ENCODE results near the gene NTRK2.

The NTRK2 gene

GRCh38 chr9:84781931-84782866 lies 112.7 kb downstream of the NTRK2 start:
- TF ChIP-seq CTCF (conservative IDR thresholded peaks at IDR 0.05; ENCODE audit: low read depth, low read length): no peak
- H3K4me3 ChIP-seq (ENCODE audit: low read depth, low read length): no peak overlapping the region
- no peak for DNase-seq (ENCODE audit: low read depth)

- no peak for TF ChIP-seq CTCF (conservative IDR thresholded peaks at IDR 0.05; ENCODE audit: low read depth, low read length)
- no peak for DNase-seq (ENCODE audit: low read depth)
- no peak overlapping the region for H3K4me3 ChIP-seq (ENCODE audit: low read depth, low read length)
Observed at GRCh38 chr9:84785792-84786547, 116.4 kb downstream of the NTRK2 start.

GRCh38 chr9:84788803-84789462 lies 119.4 kb downstream of the NTRK2 start:
- no peak for TF ChIP-seq CTCF (conservative IDR thresholded peaks at IDR 0.05; ENCODE audit: low read depth, low read length)
- DNase-seq (ENCODE audit: low read depth): no peak
- no peak overlapping the region for H3K4me3 ChIP-seq (ENCODE audit: low read depth, low read length)

- no peak for TF ChIP-seq CTCF (conservative IDR thresholded peaks at IDR 0.05; ENCODE audit: low read depth, low read length)
- DNase-seq (ENCODE audit: low read depth): no peak
- no peak overlapping the region for H3K4me3 ChIP-seq (ENCODE audit: low read depth, low read length)
Observed at GRCh38 chr9:84789463-84789830, 119.9 kb downstream of the NTRK2 start.

- no peak for TF ChIP-seq CTCF (conservative IDR thresholded peaks at IDR 0.05; ENCODE audit: low read depth, low read length)
- no peak overlapping the region for H3K4me3 ChIP-seq (ENCODE audit: low read depth, low read length)
- no peak for DNase-seq (ENCODE audit: low read depth)
Observed at GRCh38 chr9:84791643-84792042, 122.1 kb downstream of the NTRK2 start.

- H3K4me3 ChIP-seq (ENCODE audit: low read depth, low read length): no peak overlapping the region
- TF ChIP-seq CTCF (conservative IDR thresholded peaks at IDR 0.05; ENCODE audit: low read depth, low read length): no peak
- no peak for DNase-seq (ENCODE audit: low read depth)
Observed at GRCh38 chr9:84793251-84793650, 123.7 kb downstream of the NTRK2 start.
